ENCODE results near the gene MPPED1.

The MPPED1 gene

DNA sequence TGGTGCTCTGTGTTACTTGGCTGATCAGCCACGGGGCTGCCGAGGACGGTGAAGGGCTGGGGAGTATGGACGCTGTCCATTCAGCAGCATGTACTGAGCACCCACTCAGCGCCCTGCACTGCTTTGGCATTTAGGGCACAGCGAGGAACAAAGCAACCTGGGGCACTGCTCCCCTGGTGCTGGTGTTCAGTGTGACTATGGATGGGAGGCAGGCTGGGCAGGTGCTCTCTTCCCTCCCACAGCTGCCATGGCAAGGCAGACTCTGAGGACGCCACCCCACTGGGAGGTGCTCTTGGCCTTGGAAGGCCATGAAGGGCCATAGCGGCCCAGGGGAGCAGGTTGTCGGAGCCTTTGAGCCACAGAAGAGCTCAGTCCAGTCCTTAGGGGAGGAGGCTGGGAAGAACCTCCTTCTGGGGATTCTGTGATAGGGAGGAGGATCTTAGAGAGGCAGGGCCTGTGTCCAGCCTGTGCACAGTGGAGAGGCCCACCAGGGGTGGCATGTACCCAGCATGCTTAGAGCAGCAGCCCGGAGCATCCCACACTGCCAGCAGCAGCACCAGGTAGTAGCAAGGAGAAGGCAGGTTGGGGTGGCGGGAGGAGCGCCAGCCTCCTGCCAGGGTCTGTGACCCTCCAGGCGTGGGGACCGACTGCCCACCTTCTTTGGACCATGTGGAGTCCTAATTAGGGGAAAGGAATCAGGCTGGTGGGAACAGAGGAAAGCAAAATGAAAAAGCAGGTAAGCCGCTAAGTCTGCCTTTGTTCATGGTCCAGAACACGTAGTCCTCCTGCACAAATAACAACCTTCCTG, 141.8 kb downstream of the MPPED1 start:
- H3K27me3 ChIP-seq (ENCODE audit: control insufficient read depth, insufficient read depth, low read length): no peaks in the 10 kb centered on the region
- H3K4me3 ChIP-seq (ENCODE audit: low read length): no peak overlapping the region
- H3K9ac ChIP-seq (ENCODE audit: low read length): no peak overlapping the region
- H3K36me3 ChIP-seq (ENCODE audit: control insufficient read depth, insufficient read depth, low read length): no peaks in the 10 kb centered on the region
- H3K27ac ChIP-seq (ENCODE audit: low read depth, low read length): no peak overlapping the region
- H3K4me1 ChIP-seq (ENCODE audit: control insufficient read depth, insufficient read depth, low read length): no peaks in the 10 kb centered on the region

DNA sequence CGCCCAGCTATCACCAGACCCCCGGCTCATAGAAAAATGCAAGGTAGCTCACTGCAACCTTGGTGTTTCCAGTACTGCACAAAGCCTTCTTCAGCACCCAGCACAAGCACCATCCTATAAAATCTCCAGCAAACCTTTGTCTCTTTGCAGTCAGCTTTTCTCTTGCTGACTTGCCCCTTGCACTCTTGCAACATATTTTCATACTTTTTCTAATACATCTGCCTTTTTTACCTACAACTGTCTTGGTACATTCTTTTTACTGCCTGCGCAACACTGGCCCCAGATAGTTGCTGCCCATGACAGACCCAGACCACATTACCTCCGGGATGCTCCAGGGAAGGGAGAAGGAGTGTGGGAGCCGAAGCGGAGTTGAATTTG, 142.4 kb downstream of the MPPED1 start:
- no peak overlapping the region for H3K27ac ChIP-seq (ENCODE audit: low read depth, low read length)
- H3K36me3 ChIP-seq (ENCODE audit: control insufficient read depth, insufficient read depth, low read length): no peaks in the 10 kb centered on the region
- H3K9ac ChIP-seq (ENCODE audit: low read length): no peak overlapping the region
- no peaks in the 10 kb centered on the region for H3K27me3 ChIP-seq (ENCODE audit: control insufficient read depth, insufficient read depth, low read length)
- H3K4me3 ChIP-seq (ENCODE audit: low read length): no peak overlapping the region
- no peaks in the 10 kb centered on the region for H3K4me1 ChIP-seq (ENCODE audit: control insufficient read depth, insufficient read depth, low read length)

- Histone ChIP-seq H3K4me1 (ENCODE audit: control insufficient read depth, insufficient read depth, low read length) (no peaks in the 10 kb centered on the region), H3K36me3 (ENCODE audit: control insufficient read depth, insufficient read depth, low read length) (no peaks in the 10 kb centered on the region), H3K27me3 (ENCODE audit: control insufficient read depth, insufficient read depth, low read length) (no peaks in the 10 kb centered on the region), H3K9ac (ENCODE audit: low read length) (no peak overlapping the region), H3K27ac (ENCODE audit: low read depth, low read length) (no peak overlapping the region), H3K4me3 (ENCODE audit: low read length) (no peak overlapping the region)
Observed at GRCh38 chr22:43554694-43555365, 143.0 kb downstream of the MPPED1 start.

GRCh38 chr22:43555561-43556515, 144.0 kb downstream of the MPPED1 start:
- H3K4me3 ChIP-seq (ENCODE audit: low read length): no peak overlapping the region
- no peak overlapping the region for H3K9ac ChIP-seq (ENCODE audit: low read length)
- no peak overlapping the region for H3K27ac ChIP-seq (ENCODE audit: low read depth, low read length)
- no peaks in the 10 kb centered on the region for H3K27me3 ChIP-seq (ENCODE audit: control insufficient read depth, insufficient read depth, low read length)
- no peaks in the 10 kb centered on the region for H3K36me3 ChIP-seq (ENCODE audit: control insufficient read depth, insufficient read depth, low read length)
- H3K4me1 ChIP-seq (ENCODE audit: control insufficient read depth, insufficient read depth, low read length): no peaks in the 10 kb centered on the region

Data from rectal smooth muscle tissue (tissue), 1 donor.